ENCODE data around the gene TTLL9.
"Not testable (repeated sequence)": the region's sequence is repeated elsewhere in the genome, so short reads cannot be mapped to it uniquely, and the experiment has no call there.

TTLL9 gene

GRCh38 chr20:31920275-31920855 lies 49.9 kb downstream of the TTLL9 start:
- DNase-seq, result no peak

DNA sequence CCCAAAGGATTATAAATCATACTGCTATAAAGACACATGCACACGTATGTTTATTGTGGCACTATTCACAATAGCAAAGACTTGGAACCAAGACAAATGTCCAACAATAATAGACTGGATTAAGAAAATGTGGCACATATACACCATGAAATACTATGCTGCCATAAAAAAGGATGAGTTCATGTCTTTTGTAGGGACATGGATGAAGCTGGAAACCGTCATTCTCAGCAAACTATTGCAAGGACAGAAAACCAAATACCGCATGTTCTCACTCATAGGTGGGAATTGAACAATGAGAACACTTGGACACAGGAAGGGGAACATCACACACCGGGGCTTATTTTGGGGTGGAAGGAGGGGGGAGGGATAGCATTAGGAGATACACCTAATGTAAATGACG lies 51.0 kb downstream of the TTLL9 start:
- DNase-seq, result not testable (repeated sequence)

DNA sequence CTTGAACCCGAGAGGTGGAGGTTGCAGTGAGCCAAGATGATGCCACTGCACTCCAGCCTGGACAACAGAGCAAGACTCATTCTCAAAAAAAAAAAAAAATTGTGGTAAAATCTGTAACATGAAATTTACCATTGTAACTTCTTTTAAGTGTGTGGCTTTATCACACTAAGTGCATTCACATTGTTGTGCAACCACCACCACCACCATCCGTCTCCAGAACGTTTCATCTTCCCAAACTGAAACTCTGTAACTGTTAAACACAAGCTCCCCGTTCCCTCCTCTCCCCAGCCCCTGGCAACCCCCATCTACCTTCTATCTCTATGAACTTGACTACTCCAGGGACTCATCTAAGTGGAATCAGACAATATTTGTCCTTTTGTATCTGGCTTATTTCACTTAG lies 51.7 kb downstream of the TTLL9 start:
- no peak for DNase-seq

DNA sequence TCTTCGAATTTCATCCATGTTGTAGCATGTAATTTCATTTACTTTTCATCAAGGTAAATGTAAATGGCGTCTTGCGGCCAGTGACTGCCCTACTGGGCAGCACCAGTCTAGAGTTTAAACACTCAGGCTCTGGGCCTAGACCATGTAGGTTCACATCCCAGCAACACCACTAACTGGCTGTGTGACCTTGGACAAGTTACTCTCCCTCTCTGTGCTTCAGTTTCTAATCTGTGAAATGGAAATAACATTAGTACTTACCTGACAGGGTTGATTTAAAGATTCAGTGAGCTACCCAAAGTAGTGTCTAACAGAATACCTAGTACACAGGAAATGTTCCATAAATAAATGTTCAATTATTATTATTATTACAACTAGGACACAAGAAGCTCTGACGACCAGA lies 52.2 kb downstream of the TTLL9 start:
- no peak for DNase-seq

GRCh38 chr20:31923388-31924331 lies 53.2 kb downstream of the TTLL9 start:
- DNase-seq, result no peak

- no peak for DNase-seq
These were observed 54.1 kb downstream of the TTLL9 start for GRCh38 chr20:31924561-31924960.

GRCh38 chr20:31925631-31926030 lies 55.2 kb downstream of the TTLL9 start:
- no peak for DNase-seq

- DNase-seq, result no peak
These were observed 56.1 kb downstream of the TTLL9 start for GRCh38 chr20:31926493-31926892.

DNA sequence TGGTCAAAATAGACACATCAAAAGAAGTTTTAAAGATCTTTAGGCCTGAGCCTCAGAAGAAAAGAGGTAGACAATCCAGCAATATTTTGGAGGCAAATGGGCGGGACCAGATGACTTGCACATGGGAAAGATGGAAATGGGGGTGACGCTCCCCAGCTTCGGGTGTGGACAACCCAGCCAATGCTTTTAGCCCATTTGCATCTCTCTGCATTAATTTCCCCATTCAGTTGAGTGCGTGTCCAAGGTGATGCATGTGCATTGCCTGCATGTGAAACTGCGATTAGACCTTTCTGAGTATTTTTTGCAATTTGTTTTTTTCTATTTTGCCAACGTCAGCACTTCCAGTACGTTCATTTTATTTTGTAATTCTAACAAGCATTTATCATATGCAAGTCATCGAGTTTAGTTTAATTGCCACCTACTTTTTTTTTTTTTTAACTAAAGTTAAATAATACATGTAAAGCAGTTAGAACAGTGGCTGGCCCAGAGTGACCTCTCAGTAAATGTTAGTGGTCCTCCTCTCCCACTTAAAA lies 57.3 kb downstream of the TTLL9 start:
- no peak for DNase-seq

DNA sequence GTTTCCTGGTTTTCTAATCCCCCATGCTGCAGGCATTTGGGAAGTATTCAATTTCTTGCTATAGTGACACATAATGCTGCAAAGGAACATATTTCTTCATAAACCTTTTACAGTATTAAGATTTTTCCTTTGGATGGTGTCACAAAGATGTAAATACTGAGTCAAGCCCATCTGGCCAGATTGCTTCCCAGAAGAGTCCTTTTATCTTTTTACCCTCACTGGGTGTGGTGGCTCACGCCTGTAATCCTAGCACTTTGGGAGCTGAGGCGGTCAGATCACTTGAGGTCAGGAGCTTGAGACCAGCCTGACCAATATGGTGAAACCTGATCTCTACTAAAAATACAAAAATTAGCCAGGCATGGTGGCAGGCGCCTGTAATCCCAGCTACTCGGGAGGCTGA lies 59.2 kb downstream of the TTLL9 start:
- DNase-seq, result not testable (repeated sequence)

DNA sequence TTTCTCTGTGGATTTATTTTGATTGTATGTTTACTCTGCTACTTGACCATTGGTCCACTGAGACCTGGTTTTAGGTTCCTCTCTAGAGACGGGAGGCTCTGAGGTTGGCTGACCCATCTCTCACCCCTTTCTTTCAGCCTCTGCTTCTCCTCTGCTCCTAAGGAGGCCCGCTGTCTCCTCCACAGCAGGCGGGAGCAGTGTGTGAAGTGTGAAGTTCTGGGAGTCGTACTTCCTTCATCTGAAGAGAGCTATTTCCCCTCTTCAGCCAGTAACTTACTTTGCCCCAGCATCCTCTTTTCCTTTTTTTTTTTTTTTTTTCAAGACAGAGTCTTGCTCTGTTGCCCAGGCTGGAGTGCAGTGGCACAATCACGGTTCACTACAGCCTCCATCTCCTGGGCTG lies 60.3 kb downstream of the TTLL9 start:
- DNase-seq, result no peak

DNA sequence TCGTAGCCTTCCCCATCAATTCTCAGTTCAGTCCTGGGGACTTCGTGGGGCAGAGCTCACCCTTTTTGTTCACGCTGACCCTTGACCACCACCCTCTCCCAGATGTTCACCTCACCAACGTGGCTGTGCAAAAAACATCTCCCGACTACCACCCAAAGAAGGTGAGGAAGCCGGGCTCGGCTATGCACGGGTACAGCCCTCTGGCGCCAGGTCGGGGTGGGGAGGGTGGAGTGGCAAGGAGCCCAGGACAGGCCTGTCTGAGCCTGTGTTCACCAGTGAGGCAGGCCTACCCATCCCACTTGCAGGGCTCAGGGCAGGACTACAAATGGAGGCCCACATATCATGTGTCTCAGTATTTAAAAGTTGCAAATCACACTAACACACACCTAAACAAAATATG lies 63.3 kb downstream of the TTLL9 start:
- DNase-seq, result no peak

GRCh38 chr20:31934491-31934890 lies 64.1 kb downstream of the TTLL9 start:
- DNase-seq, result no peak

- no peak for DNase-seq
These were observed 64.7 kb downstream of the TTLL9 start for GRCh38 chr20:31934968-31935764.

DNA sequence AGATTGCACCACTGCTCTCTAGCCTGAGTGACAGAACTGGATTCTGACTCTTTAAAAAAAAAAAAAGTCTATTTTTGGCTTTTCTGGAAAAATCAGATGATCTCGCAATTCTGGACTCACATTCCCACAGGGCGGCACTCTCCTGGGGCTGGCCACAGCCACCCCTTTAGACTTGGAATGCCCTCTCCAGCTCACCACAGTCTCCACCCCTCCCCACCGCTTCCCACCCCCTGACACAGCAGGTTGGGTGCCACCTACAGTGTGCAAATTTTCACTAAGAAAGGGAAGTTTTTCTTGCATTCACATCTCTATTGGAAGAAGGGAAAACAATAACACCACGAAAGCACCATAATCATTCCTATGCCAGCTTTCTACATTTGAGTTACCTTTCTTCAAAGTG lies 66.0 kb downstream of the TTLL9 start:
- no peak for DNase-seq

GRCh38 chr20:31937820-31938219 lies 67.4 kb downstream of the TTLL9 start:
- DNase-seq, result no peak

DNA sequence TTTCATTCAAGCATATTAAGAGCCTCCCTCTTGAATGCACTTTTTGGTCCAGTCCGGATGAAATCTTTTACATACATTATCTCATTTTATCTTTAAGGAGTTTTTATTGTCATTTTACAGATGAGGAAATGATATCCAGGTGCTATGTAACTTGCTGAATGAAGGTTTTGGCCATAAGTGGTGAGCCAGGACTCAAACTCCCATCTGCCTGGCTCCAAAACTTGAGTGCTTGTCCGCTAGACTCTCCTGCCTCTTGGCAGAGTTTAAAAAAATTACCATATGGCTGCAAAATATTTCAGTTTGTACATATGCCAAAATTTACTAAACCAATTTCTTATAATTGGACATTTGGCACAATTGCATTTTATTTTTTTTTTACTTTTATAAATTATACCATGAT lies 69.2 kb downstream of the TTLL9 start:
- no peak for DNase-seq

DNA sequence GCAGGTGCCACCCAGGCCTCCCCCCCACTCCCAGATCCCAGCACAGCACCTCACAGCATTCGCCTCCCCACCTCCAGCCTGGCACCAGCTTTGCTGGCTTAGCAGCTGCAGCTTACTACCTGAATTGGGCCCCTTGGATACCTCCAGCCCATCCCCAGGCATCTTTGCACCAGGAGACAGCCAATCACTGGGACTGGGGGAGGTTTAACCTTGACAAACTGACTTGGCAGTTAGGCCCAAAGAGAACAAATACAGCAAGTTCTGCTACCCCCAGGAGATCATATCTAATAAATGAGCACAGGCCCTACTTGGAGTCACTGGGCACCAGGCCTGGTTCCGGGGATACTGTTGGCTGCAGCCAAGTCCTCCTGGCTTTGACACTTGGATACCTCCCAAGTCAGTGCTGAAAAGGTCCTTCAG lies 72.6 kb downstream of the TTLL9 start:
- DNase-seq, result no peak

DNA sequence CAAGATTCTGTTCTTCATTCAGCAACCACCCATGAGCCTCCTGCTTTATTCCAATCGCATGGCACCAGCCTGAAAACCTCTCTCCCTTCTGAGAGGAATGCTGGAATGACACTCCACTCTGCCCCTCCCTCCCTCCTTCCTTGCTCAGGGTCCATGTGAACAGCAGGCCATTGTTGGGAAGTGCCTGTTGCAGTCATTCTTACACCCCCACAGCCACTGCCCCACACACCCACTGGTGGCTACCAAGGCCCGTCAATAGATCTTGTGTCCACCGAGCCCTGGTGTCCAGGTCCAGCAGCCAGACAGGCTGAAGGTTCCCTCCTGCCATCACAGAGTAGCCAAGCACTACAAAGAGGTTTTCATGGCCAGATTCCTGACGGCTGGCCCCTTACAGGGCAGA lies 74.9 kb downstream of the TTLL9 start:
- DNase-seq, result no peak

DNA sequence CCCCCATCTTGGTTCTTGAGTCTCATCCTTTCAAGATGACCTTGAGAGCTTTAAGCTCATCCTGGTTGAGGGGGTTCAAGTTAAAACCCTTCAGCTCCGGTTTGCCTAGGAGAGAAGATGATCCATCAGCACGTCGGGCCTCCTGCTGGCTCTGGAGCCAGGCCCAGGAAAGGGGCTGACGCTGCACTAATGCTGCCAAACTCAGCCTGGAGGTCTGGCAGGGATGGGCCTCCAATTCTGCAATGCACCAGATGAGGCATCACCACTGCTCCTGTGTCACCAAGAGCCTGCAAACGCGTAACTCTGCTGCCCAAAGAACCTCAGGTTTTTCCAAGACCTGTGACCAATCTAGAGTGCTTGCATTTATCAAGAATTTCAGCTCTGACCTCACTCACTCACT lies 75.4 kb downstream of the TTLL9 start:
- DNase-seq, result no peak

GRCh38 chr20:31948008-31948407 lies 77.6 kb downstream of the TTLL9 start:
- no peak for DNase-seq

- DNase-seq, result no peak
These were observed 79.6 kb downstream of the TTLL9 start for GRCh38 chr20:31949877-31950646.

DNA sequence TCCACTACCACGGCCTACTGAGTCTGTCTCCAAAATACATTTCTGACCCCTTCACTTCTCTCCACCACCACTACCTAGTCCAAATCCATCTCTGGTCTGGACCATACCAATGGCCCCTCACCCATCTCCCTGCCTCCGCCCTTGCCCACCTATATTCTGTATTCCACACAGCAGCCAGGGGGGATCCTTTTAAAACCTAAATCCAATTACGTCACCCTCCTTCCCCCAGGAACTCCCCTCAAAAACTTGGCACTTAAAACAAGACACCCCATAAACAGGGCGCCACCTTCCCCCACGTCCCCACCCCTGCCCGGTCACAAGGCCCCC lies 80.7 kb downstream of the TTLL9 start:
- DNase-seq, result no peak
